HUES6 (cell line): ENCODE data around the gene GEMIN7.

Experiments used
- H3K27ac ChIP-seq: 2 replicates; pipeline ENCODE4 v1.7.0; 2013; ENCODE audit warnings: low read depth, mild to moderate bottlenecking, low read length, inconsistent platforms
- H3K27me3 ChIP-seq: 2 replicates; pipeline ENCODE4 v1.6.1; 2013; ENCODE audit warnings: low read length; ENCODE audit not compliant: control insufficient read depth, insufficient read depth
- H3K36me3 ChIP-seq: 2 replicates; pipeline ENCODE4 v1.6.1; 2013; ENCODE audit warnings: low read length; ENCODE audit not compliant: control insufficient read depth, insufficient read depth
- H3K4me1 ChIP-seq: 2 replicates; pipeline ENCODE4 v1.6.1; 2013; ENCODE audit warnings: low read length; ENCODE audit not compliant: control insufficient read depth, insufficient read depth
- H3K4me3 ChIP-seq: 2 replicates; pipeline ENCODE4 v1.5.1; 2013; ENCODE audit warnings: low read depth, low read length
- H3K9ac ChIP-seq: one replicate; pipeline ENCODE4 v1.6.1; 2013; ENCODE audit warnings: mild to moderate bottlenecking, low read length
- H3K9me3 ChIP-seq: 2 replicates; pipeline ENCODE4 v1.6.1; 2013; ENCODE audit warnings: low read depth, low read length; ENCODE audit not compliant: control insufficient read depth, insufficient read depth

GEMIN7 gene, protein sequence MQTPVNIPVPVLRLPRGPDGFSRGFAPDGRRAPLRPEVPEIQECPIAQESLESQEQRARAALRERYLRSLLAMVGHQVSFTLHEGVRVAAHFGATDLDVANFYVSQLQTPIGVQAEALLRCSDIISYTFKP

DNA sequence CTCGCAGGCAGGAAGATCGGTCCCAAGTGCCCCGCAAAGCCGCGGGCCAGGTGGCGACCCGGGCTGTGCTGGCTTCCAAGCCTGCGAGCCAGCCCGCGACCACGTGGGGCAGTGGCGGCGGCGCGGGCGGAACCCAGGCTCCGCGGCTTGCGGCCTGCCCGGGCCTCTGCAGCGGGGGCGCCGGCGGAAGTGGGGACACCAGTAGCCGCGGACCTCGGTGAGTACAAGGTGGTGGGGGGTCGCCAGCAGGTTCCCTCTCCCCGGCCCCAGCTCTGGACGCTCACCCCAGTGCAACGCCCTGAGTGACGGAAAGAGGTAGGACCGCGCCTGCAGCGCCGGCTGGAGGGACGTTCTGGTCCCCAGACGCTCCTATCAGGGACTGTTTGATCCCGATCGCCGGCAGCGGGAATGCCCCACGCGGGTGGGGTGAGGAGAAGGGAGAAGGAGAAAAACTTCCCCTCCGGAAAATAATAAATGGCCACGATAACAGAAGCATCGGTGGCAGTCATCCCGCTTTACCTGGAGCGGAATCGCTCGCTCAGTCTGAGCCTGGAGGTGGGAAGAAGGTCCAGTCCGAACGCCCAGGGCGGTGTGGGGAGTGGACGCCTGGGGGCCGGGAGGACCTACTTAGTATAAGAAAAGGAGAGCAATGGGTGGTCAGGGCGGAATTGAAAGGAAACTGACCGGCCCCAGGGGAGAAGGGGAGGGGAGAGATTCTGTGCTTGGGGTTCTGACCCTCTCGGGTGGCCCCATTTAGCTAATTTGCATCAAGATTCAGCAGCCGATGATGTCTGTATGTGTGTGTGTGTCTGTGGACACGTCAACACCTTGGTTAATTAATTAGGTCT, at the start of gene GEMIN7:
GEMIN7 (plus strand) TSS at position 198 of the 848 bp plus-strand sequence. CDS start 10,855 bp downstream, outside the sequence.
- H3K4me1 ChIP-seq, result peaks cover 46% of the 10 kb centered on the region
- H3K9ac ChIP-seq, result peak within 1 kb of the TSS; percentile 98
- H3K36me3 ChIP-seq, result peaks cover 18% of the 10 kb centered on the region
- H3K27ac ChIP-seq, result peak within 1 kb of the TSS; percentile 93
- H3K4me3 ChIP-seq, result peak within 1 kb of the TSS; percentile 92
- no peaks in the 10 kb centered on the region for H3K27me3 ChIP-seq
- H3K9me3 ChIP-seq, result no peaks in the 10 kb centered on the region

DNA sequence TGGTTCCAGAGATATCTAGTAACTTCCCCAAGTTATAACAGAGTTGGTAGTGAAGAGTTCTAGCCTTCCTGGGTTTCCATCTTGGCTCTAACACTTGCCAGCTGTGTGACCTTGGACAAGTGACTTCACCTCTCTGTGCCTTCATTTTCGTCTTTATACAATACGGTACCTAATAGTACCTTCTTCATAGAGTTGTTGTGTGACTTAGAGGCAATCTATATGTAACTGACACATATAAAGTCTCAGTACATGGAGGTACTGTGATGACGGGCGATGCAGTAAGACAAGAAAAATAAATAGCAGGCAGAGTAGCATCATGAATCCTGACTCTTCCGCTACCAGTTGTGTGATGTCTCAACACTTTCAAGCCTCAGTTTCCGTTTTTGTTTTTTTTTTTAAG, 48.2 kb upstream of the GEMIN7 start:
- no peak overlapping the region for H3K9ac ChIP-seq
- H3K9me3 ChIP-seq, result no peaks in the 10 kb centered on the region; the same call in 1 of the 2 replicates
- peaks cover 38% of the 10 kb centered on the region for H3K36me3 ChIP-seq
- H3K27me3 ChIP-seq, result no peaks in the 10 kb centered on the region
- H3K27ac ChIP-seq, result no peak overlapping the region
- no peak overlapping the region for H3K4me3 ChIP-seq
- no peaks in the 10 kb centered on the region for H3K4me1 ChIP-seq

DNA sequence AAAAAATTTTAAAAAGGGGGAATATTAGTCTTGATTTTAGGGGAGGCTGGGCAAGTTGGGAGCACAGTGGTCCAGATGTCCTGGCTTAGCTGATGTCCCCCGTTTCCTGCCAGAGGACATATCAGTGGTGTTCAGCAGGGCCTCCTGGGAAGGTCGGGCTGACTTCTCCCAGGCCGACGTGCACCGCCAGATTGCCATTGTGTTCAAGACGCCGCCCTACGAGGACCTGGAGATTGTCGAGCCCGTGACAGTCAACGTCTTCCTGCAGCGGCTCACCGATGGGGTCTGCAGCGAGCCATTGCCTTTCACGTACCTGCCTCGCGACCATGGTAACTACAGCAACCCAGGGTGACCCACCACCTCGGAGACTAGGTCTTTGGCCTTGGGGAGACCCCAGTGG, 46.6 kb upstream of the GEMIN7 start:
- Histone ChIP-seq H3K9ac (no peak overlapping the region), H3K27me3 (no peaks in the 10 kb centered on the region), H3K36me3 (peaks cover 36% of the 10 kb centered on the region), H3K9me3 (no peaks in the 10 kb centered on the region; the same call in 1 of the 2 replicates), H3K4me1 (no peaks in the 10 kb centered on the region), H3K4me3 (no peak overlapping the region), H3K27ac (no peak overlapping the region; the same call in 1 of the 2 replicates)

DNA sequence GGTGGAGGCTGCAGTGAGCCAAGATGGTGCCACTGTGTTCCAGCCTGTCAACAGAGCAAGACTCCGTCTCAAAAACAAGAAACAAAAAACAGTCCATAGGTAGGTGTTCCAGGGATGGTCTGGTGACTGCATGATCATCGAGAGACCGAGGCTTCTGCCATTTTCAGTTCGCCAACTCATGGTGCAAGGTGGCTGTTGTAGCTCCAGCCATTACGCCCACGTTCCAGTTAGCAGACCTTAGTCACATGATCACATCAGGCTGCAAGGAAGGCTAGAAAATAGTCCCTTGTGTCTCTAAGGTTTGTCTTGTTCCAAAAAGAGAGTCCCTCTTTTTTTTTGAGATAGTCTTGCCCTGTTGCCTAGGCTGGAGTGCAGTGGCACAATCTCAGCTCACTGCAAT, 43.3 kb upstream of the GEMIN7 start:
- no peaks in the 10 kb centered on the region; the same call in 1 of the 2 replicates for H3K9me3 ChIP-seq
- H3K4me3 ChIP-seq, result no peak overlapping the region
- peaks cover 34% of the 10 kb centered on the region for H3K36me3 ChIP-seq
- no peak overlapping the region for H3K9ac ChIP-seq
- no peak overlapping the region for H3K27ac ChIP-seq
- H3K4me1 ChIP-seq, result peaks cover 8% of the 10 kb centered on the region; the same call in 1 of the 2 replicates
- no peaks in the 10 kb centered on the region for H3K27me3 ChIP-seq

DNA sequence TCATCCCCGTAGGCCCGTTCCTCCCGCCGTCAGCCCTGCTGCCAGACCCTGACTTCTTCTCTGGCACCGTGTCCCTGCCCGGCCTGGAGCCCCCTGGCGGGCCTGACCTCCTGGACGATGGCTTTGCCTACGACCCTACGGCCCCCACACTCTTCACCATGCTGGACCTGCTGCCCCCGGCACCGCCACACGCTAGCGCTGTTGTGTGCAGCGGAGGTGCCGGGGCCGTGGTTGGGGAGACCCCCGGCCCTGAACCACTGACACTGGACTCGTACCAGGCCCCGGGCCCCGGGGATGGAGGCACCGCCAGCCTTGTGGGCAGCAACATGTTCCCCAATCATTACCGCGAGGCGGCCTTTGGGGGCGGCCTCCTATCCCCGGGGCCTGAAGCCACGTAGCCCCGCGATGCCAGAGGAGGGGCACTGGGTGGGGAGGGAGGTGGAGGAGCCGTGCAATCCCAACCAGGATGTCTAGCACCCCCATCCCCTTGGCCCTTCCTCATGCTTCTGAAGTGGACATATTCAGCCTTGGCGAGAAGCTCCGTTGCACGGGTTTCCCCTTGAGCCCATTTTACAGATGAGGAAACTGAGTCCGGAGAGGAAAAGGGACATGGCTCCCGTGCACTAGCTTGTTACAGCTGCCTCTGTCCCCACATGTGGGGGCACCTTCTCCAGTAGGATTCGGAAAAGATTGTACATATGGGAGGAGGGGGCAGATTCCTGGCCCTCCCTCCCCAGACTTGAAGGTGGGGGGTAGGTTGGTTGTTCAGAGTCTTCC, 41.5 kb upstream of the GEMIN7 start:
- Histone ChIP-seq H3K36me3 (peaks cover 41% of the 10 kb centered on the region), H3K9me3 (no peaks in the 10 kb centered on the region; the same call in 1 of the 2 replicates), H3K27me3 (no peaks in the 10 kb centered on the region), H3K27ac (no peak overlapping the region), H3K9ac (no peak overlapping the region), H3K4me1 (peaks cover 8% of the 10 kb centered on the region; the same call in 1 of the 2 replicates), H3K4me3 (no peak overlapping the region)

DNA sequence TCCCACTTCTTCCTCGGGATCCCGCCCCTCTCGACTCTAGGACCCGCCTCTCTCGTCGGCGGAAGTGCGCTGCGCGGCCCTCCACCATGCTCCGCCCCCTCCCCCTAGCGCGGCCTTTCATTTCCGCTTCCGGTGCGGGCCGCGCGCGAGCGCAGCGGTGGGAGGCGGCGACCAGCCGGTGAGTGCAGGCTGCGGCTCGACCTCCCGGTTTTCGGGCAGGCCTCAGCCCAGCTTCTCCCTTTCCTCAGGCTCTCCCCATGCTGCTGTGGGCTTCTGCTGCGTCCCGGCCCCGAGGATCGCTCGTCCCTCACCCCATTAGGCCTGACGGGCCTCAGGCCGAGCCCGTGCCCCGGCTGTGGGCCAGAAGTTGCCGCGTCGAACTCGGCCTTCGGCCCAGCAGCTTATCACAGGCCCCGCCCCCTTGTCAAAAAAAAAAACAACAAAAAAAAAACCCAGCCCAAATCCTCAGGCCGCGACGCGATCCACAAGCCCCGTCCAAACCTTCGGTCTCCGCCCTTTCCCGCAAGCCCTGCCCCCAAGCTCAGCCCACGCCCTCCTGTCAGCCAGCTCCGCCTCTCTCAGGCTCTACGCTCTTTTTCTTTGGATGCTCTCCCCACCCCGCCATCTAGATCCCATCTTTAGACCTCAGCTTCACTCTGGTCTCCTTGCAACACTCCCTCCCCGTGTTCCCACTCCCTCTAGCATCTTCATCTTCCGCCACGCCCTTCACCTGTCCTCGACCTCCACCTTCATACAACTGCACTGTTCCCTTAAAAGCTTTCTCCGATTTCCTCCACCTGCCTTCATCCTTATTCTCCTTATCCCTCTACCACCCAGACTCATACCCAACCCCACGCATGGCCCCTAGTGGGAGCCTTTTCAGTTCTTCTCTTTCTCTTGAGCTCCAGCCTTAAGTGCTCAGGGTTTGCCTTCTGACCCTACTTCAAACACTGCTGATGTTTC, 39.8 kb upstream of the GEMIN7 start, which contains the start of gene CLASRP:
CLASRP (plus strand) TSS at position 115 of the 963 bp plus-strand sequence. CDS start 1,168 bp downstream, outside the sequence.
- Histone ChIP-seq H3K9me3 (no peaks in the 10 kb centered on the region; the same call in 1 of the 2 replicates), H3K4me1 (peaks cover 8% of the 10 kb centered on the region; the same call in 1 of the 2 replicates), H3K4me3 (peak within 1 kb of the TSS; percentile 99), H3K36me3 (peaks cover 48% of the 10 kb centered on the region), H3K27me3 (no peaks in the 10 kb centered on the region), H3K9ac (peak within 1 kb of the TSS; percentile 99), H3K27ac (peak within 1 kb of the TSS; percentile 88)

DNA sequence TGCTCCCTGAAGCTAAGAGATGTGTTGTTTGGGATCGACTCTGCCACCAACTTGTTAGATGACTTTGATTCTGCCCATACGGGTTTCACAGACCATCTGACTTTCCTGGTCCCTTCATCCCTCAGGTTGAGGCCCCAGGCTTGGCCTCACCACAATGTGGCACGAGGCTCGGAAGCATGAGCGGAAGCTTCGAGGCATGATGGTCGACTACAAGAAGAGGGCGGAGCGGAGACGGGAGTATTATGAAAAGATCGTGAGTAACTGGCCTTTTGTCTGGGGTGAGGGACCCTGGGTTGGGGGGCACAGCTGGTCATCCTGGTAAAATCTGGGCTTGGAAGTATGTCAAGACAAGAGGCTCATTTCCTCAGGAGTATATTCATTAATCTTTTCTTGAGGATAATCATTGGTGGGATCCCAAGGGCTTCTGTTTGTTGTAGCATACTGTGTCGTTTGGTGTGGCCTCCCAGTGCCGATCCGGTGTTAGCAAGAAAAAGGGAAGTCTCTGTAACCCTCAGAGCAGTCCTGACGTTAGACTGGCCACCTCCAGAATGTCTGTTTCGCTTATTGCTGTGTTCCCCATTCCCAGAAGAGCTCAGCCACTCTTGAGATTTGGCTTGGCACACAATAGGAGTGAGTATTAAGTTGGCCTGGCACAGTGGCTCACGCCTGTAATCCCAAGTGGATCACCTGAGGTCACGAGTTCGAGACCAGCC, 38.8 kb upstream of the GEMIN7 start:
- Histone ChIP-seq H3K4me1 (peaks cover 8% of the 10 kb centered on the region; the same call in 1 of the 2 replicates), H3K4me3 (peak overlapping the region; percentile 99)

DNA sequence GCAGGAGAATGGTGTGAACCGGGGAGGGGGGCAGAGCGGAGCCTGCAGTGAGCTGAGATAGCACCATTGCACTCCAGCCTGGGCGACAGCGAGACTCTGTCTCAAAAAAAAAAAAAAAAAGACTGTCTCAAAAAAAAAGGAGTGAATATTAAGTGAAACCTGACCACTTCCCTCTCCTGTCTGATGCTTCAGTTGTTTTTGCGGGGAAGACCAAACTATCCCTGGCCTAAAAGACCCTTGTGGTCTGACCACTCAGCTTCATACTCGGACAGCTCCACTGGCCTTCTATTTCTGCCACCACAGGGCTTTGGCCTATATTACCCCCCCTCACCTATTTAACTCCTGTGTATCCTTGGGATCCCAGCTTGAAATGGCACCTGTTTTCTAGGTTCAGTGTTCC, 37.9 kb upstream of the GEMIN7 start:
- Histone ChIP-seq H3K9ac (no peak overlapping the region), H3K4me1 (peaks cover 8% of the 10 kb centered on the region; the same call in 1 of the 2 replicates), H3K9me3 (no peaks in the 10 kb centered on the region), H3K4me3 (no peak overlapping the region), H3K36me3 (peaks cover 57% of the 10 kb centered on the region), H3K27ac (no peak overlapping the region), H3K27me3 (no peaks in the 10 kb centered on the region)

More for the DNA sequence above, 38.8 kb upstream of the GEMIN7 start:
- H3K9me3 ChIP-seq, result no peaks in the 10 kb centered on the region; the same call in 1 of the 2 replicates
- H3K9ac ChIP-seq, result no peak overlapping the region
- peaks cover 55% of the 10 kb centered on the region for H3K36me3 ChIP-seq
- no peak overlapping the region for H3K27ac ChIP-seq
- H3K27me3 ChIP-seq, result no peaks in the 10 kb centered on the region

DNA sequence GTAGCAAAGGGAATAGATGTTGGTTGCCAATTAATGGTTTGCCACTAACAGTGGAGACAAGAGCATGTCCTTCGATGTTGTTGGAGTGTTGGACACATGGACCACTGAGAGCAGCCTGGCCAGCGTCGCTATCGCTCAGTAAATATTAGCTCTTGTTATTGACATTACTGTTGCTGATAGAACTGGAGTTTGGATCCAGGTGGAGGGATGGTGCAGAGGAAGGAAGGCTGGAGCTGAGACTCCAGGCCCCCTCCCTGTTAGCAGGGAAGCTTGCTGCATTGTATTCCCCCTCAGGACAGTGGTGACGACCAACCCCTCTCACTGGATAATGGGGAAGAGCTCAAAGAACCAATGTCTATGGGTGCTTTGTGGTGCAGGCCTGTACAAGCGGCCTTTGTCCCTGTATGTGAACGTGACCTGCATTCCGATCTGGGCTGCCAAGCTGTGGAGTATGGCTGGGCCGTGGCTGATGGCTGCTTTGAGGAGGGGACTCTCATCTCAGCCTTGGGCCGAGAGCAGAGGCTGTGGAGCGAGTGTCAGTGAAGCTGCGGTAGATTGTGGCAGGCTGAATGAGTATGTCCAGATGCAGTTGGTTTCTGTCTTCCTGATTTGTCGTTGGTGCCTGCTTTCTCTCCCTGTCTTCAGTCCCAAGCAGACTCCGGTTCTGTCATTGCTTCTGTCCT, 33.2 kb upstream of the GEMIN7 start:
- peaks cover 54% of the 10 kb centered on the region for H3K36me3 ChIP-seq
- no peak overlapping the region for H3K9ac ChIP-seq
- peaks cover 3% of the 10 kb centered on the region; the same call in 1 of the 2 replicates for H3K4me1 ChIP-seq
- H3K27me3 ChIP-seq, result no peaks in the 10 kb centered on the region
- H3K4me3 ChIP-seq, result no peak overlapping the region
- no peaks in the 10 kb centered on the region for H3K9me3 ChIP-seq
- H3K27ac ChIP-seq, result no peak overlapping the region
